Endothelial cell of umbilical vein (primary cell): ENCODE measurements around the gene HOXD8. TPM values are rescaled to one million over a fixed set of nuclear protein-coding genes. Genes with fewer than 3 reads are reported as not detected.
A peak's percentile ranks its signal among the peaks of the same experiment; 100 is the strongest.

ENCODE experiments used
- BruUV-seq: library from RNA; stranded (reverse); fragments of 400-500 nt; replicated peaks from 2 replicates; lab custom pipeline; 2021; lab: Mats Ljungman, UMichigan
- CTCF ChIA-PET: fragments of 300-600, 350-600 bp; sonication (Branson Sonifier 250); formaldehyde crosslinking; loops from one replicate; lab custom pipeline; 2021; ENCODE audit warnings: antibody characterized with exemption, inconsistent platforms; lab: Charles Lee
- POLR2A ChIA-PET: fragments of 300-600, 350-600 bp; sonication (Branson Sonifier 250); formaldehyde crosslinking; loops from one replicate; lab custom pipeline; 2021; ENCODE audit warnings: antibody characterized with exemption, inconsistent platforms; lab: Charles Lee
- DNase-seq: peaks from one replicate; pipeline ENCODE4 v3.0.0-alpha.2; 2011; ENCODE audit warnings: low read depth, low spot score
- FAIRE-seq: peaks from 2 replicates; lab custom pipeline; 2011; peaks lifted over from hg19 to GRCh38; lab: Jason Lieb, UNC
- H2AFZ ChIP-seq: 2 replicates; pipeline ENCODE4 v1.6.0; 2012; ENCODE audit warnings: low read depth, low read length, control low read depth, inconsistent platforms
- H3K27ac ChIP-seq: 2 replicates; pipeline ENCODE4 v1.5.1; 2011; ENCODE audit warnings: low read depth, mild to moderate bottlenecking, control low read depth, low read length, moderate library complexity; ENCODE audit not compliant: insufficient read depth
- H3K27me3 ChIP-seq, 2 experiments: 2 replicates each; pipeline versions ENCODE4 v1.6.0 to v1.6.1; 2011; ENCODE audit warnings: low read length in 2 of 2, mixed read lengths in 1 of 2; ENCODE audit not compliant: control insufficient read depth in 2 of 2, insufficient read depth in 2 of 2
- H3K36me3 ChIP-seq, 2 experiments: 2 replicates in 1 of 2; 3 replicates in 1 of 2; pipeline ENCODE4 v1.5.1; 2011; ENCODE audit warnings: low read length in 2 of 2, mild to moderate bottlenecking in 1 of 2, moderate library complexity in 1 of 2; ENCODE audit not compliant: control insufficient read depth in 2 of 2, insufficient read depth in 2 of 2; ENCODE audit errors: extremely low read depth in 1 of 2
- H3K4me1 ChIP-seq: 3 replicates; pipeline ENCODE4 v1.5.1; 2011; ENCODE audit warnings: mild to moderate bottlenecking, low read length; ENCODE audit not compliant: control insufficient read depth, insufficient read depth; ENCODE audit errors: extremely low read depth
- H3K4me2 ChIP-seq: 2 replicates; pipeline ENCODE4 v1.6.1; 2011; ENCODE audit warnings: low read length, control low read depth, mixed read lengths; ENCODE audit not compliant: insufficient read depth
- H3K4me3 ChIP-seq, 3 experiments: fragments of 200-600 bp in 1 of 3; sonication (generic), shearing (Covaris generic) in 1 of 3; replicated peaks in 1 of 3; 2 replicates each; pipeline ENCODE4 v1.5.1; 2011 to 2016; ENCODE audit warnings: control low read depth in 3 of 3, low read length in 3 of 3, mild to moderate bottlenecking in 2 of 3, inconsistent platforms in 1 of 3, low read depth in 1 of 3, moderate library complexity in 1 of 3; ENCODE audit not compliant: insufficient read depth in 1 of 3
- H3K79me2 ChIP-seq: 2 replicates; pipeline ENCODE4 v1.6.0; 2012; ENCODE audit warnings: low read length, inconsistent platforms; ENCODE audit not compliant: control insufficient read depth, insufficient read depth
- H3K9ac ChIP-seq: replicated peaks from 2 replicates; pipeline ENCODE3; 2011; ENCODE audit warnings: low read length, control low read depth; ENCODE audit not compliant: insufficient read depth; ENCODE audit errors: extremely low read depth
- H3K9me1 ChIP-seq: replicated peaks from 3 replicates; pipeline ENCODE4 v1.6.0; 2011; ENCODE audit warnings: mild to moderate bottlenecking, low read length; ENCODE audit not compliant: control insufficient read depth, insufficient read depth; ENCODE audit errors: extremely low read depth
- H3K9me3 ChIP-seq: replicated peaks from 2 replicates; pipeline ENCODE4 v1.5.1; 2012; ENCODE audit warnings: low read length, inconsistent platforms; ENCODE audit not compliant: control insufficient read depth, insufficient read depth
- H4K20me1 ChIP-seq: replicated peaks from 2 replicates; pipeline ENCODE3; 2011; ENCODE audit warnings: mild to moderate bottlenecking, low read length; ENCODE audit not compliant: control insufficient read depth, insufficient read depth; ENCODE audit errors: extremely low read depth
- EZH2 ChIP-seq: IDR thresholded peaks from 2 replicates; pipeline ENCODE4 v1.6.1; 2012; ENCODE audit warnings: borderline replicate concordance, low read depth, mild to moderate bottlenecking, moderate library complexity, low read length, inconsistent platforms; ENCODE audit not compliant: severe bottlenecking
- JUN ChIP-seq: IDR thresholded peaks from 2 replicates; pipeline ENCODE4 v1.6.1; 2011; ENCODE audit warnings: borderline replicate concordance, low read depth; ENCODE audit not compliant: insufficient read length, insufficient read depth
- POLR2A ChIP-seq: IDR thresholded peaks from 2 replicates; pipeline ENCODE4 v1.6.1; 2012; ENCODE audit warnings: low read depth, mild to moderate bottlenecking, control low read depth, low read length
- dilution Hi-C: fragments of 300-500 bp; cut with MboI; formaldehyde crosslinking; loops from one replicate; pipeline ENCODE4 v1.15.0; 2019; ENCODE audit warnings: low sequenced_read_pairs; ENCODE audit not compliant: extremely low pct_ligation_motif_present
- intact Hi-C: fragments of 100-400 bp; cut with micrococcal nuclease; formaldehyde crosslinking; loops from one replicate; pipeline ENCODE4 v1.10.0; 2022
- polyA plus RNA-seq, 4 experiments: library from polyadenylated mRNA; depleted of rRNA in 3 of 4; stranded (reverse) in 3 of 4; unstranded in 1 of 4; fragments of >200 nt; gene quantifications; 2 replicates each; pipeline versions ENCODE4 v1.2.1 to v1.2.3, GENCODE V29; 2011 to 2012; ENCODE audit warnings: missing spikeins in 1 of 4
- total RNA-seq: library from RNA; stranded (reverse); gene quantifications from 2 replicates; pipeline ENCODE4 v1.2.3, GENCODE V29; 2021

HOXD8 gene
- total and polyA plus RNA-seq, 2 donors (not counting 3 experiments of a cell fraction or from before 2014, with no cell fraction given): 6.4 to 15.6 TPM

DNA sequence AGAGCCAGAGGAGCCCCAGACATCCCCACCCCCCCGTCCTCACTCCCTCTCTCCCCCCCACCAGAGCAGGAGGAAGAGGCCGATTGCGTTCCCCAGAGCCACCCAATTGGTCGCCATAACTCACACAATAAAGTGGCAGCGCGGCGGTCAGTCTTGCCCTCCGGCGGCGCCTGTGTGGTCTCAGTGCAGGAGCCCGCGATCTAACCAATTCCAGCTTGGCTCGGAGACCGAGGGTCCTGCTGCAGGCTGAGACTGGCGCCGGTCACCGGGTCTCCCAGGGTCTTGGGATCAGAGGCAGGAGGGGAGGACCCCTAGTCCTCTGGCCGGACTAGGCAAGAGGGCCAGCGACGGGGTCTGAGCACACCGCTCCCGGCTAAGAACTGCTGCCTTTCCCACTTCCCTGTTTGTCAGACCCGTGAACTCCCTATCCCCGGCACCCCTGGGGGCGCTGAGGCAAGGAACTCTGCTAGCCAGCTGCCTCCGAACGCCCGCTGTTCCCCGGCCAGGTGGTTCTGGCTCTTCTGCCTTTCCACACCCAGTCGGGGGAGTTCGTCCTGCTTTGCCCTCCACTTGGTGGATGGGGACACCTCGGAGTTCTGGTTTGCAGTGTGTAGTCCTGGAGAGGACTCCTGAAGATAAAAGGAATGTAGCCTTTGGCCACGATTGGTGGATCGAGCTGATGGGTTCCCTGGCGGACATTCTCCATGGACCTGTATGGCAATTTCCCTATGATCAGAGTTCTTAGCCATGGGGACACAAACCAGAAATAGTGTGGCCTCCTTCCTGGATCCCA lies 30.9 kb upstream of the HOXD8 start:
- Histone ChIP-seq H4K20me1 (peaks cover 6% of the 10 kb centered on the region), H3K79me2 (no peaks in the 10 kb centered on the region), H3K9me3 (no peaks in the 10 kb centered on the region), H3K36me3 (no peaks in the 10 kb centered on the region), H3K9ac (no peak overlapping the region), H3K9me1 (no peaks in the 10 kb centered on the region), H3K27me3 (peaks cover 94 to 99% of the 10 kb centered on the region in 2 experiments), H2AFZ (no peak overlapping the region), H3K4me2 (no peak overlapping the region), H3K4me1 (peaks cover 5% of the 10 kb centered on the region), H3K27ac (no peak overlapping the region), H3K4me3 (no peak overlapping the region)
- CTCF ChIA-PET: interaction anchor here (1.1 to 6.0 kb wide), 13 partner anchors 9 to 1399 kb away, joined by 3 to 113 read pairs (median 9); partner anchors contain the start of gene HOXD11
- no TSS peak for BruUV-seq
- TF ChIP-seq JUN (no peak), EZH2 (peak; percentile 71)
- dilution Hi-C loops (no loop called here), intact Hi-C loops (loop anchor here (5.0 kb wide), 2 partner anchors 786 to 1396 kb away; no protein-coding TSS in a partner anchor)
- no peak for FAIRE-seq
- no peak for DNase-seq
- POLR2A ChIA-PET: no interaction called here

- TF ChIP-seq EZH2 (peak; percentile 89), POLR2A (no peak)
- H3K9ac ChIP-seq: no peak overlapping the region
- intact Hi-C loops (loop anchor here (5.0 kb wide), 2 partner anchors 787 to 1397 kb away; no protein-coding TSS in a partner anchor), dilution Hi-C loops (no loop called here)
- ChIA-PET POLR2A (no interaction called here), CTCF (interaction anchor here (2.6 to 6.0 kb wide), 3 partner anchors 410 to 848 kb away, joined by 9 to 113 read pairs (median 92); no protein-coding TSS in a partner anchor)
- no peaks in the 10 kb centered on the region for H3K36me3 ChIP-seq
- H3K4me1 ChIP-seq: peaks cover 5% of the 10 kb centered on the region
- no peaks in the 10 kb centered on the region for H3K9me3 ChIP-seq
- H3K4me3 ChIP-seq: no peak overlapping the region
- BruUV-seq: no TSS peak
- H4K20me1 ChIP-seq: peaks cover 3% of the 10 kb centered on the region
- no peaks in the 10 kb centered on the region for H3K9me1 ChIP-seq
- DNase-seq (no peak), FAIRE-seq (peak; percentile 43)
- H3K4me2 ChIP-seq: no peak overlapping the region
- no peak overlapping the region for H3K27ac ChIP-seq
- H3K27me3 ChIP-seq: peaks cover 94 to 99% of the 10 kb centered on the region in 2 experiments
- no peaks in the 10 kb centered on the region for H3K79me2 ChIP-seq
- no peak overlapping the region for H2AFZ ChIP-seq
These were observed 30.3 kb upstream of the HOXD8 start for GRCh38 chr2:176099159-176099727.
